HG03097 (cell line): ENCODE results near the gene PHF5A.

Experiments
- ATAC-seq: cut with Tn5 transposase; IDR thresholded peaks from one replicate; pipeline ENCODE4 v1.9.1; 2021; ENCODE audit not compliant: unreplicated experiment, low FRiP score

Gene PHF5A

GRCh38 chr22:41418717-41419116 lies 49.8 kb downstream of the PHF5A start:
- ATAC-seq = no peak

DNA sequence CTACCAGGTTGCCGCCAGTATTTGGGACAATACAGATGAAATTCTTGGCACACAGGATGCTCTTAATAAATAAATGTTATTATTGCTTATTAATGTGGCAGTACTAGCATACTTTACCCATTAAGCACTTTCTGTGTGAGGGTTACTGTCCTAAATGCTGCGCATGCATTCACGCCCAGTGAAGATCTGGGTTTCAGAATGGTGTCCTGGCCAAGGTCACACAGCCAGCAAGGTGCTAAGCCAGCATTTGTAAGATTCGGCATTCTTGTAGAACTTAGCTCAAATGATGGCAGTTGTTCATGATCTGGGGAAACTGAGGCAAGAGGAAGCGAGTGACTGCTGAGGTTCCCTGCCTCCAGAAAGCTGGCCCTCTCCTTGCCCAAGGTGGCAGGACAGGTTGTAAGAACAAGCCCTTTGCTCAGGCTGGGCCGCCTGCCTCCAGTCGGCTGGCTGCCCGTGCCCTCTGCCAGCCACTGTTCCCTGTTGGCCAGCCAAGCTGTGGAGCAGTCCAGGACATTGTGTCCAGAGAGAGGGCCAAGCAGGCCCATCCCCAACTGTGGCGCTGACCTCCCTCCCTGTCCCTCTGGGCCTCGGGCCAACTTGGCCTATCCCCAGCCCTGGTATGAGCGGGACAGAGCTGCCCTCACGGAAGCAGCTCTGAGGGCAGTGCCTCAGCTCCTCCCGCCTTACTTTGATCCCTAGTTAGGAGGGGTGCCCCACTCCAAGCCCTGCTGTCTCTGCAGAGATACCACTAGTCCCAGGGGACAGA lies 50.7 kb downstream of the PHF5A start:
- ATAC-seq = no peak

DNA sequence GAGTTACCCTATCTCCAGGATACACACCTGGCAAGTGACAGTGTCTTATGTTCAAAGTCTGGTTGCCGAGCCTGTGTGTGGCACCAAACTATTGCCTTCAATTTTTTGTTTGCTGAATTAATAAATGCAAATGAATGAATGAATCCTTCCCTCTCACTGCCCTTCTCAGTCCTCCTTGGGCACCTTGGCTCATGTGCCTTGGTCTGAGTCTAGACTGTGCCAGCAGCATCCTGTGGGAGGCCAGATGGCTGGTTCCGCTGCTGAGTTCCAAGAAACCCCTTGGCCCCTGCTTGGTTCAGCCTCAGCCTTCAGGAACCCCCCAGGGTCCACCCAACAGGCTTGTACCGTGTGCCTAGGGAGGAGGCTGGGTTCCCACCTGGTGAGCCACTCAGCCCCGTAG lies 52.9 kb downstream of the PHF5A start:
- no peak for ATAC-seq

DNA sequence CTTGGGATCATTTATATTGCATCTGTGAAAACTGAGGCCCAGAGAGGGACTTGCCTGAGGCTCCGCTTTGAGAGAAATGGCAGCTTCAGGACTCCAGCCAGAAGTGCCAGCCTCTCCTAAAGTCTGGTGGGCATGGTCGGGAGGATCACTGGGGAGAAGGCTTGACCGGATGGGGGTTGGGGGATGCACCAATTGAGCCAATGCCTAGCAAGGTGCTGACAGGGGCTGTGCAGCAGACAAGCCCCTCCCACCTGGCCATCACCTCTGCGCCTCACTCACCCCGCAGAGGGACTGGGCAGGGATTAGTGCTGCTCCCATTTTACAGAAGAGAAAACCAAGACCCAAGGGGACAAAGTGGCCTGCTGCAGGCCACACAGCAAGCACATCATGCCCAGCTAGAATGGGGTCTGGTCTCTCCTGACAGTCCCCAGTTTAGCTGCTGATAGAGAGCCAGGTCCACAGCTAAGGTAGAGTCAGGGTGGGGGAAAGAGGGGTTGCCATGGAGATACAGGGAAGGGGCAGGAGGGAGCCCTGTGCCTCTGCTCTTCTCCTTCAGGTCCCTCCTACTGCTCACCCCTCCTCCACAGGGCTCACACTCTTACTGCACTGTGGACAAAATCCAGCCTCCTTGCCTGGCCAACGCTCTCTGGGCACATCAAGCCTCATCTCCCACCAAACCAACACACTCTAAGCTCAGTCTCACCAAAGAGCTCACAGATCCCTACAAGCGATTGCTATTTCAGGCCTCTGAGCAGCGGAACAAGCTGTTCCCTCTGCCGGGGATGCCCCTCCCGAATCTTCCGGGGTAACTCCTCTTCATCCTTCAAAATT lies 57.3 kb downstream of the PHF5A start:
- no peak for ATAC-seq

DNA sequence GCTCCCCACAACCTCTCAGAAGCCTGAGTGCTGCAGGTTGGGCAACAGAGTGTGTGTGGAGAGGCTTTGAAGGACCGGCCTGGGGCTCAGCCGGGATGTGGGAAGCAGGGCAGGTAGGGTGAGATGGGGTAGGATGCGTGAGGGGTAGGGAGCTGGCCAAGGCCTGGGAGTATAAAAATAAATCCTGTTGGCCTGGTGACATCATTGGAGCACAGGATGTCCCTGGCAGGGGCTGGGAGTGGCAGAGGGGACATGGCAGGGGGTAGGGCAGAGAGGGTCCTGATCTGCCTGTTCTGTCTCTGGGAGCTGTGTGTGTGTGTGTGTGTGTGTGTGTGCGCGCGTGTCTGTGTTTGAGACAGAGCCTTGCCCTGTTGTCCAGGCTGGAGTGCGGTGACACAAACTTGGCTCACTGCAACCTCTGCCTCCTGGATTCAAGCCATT lies 58.2 kb downstream of the PHF5A start:
- no peak for ATAC-seq
